ENCODE measurements around the gene DMBT1. TPM values are rescaled to one million over a fixed set of nuclear protein-coding genes. Genes with fewer than 3 reads are reported as not detected.

DMBT1 gene
- polyA plus RNA-seq, 1 donor (not counting 4 experiments of a cell fraction or from before 2014, with no cell fraction given): 0.04 TPM

- Histone ChIP-seq H4K20me1 (ENCODE audit: control insufficient read depth, extremely low read depth, insufficient read depth, low read length) (no peaks in the 10 kb centered on the region), H3K4me1 (ENCODE audit: control insufficient read depth, extremely low read depth, insufficient read depth, low read length) (no peaks in the 10 kb centered on the region), H3K9ac (ENCODE audit: control insufficient read depth, extremely low read depth, insufficient read depth, low read length) (no peak overlapping the region), H3K79me2 (ENCODE audit: control insufficient read depth, insufficient read depth, low read length) (no peaks in the 10 kb centered on the region), H3K9me1 (ENCODE audit: control insufficient read depth, extremely low read depth, insufficient read depth, low read length) (no peaks in the 10 kb centered on the region), H3K27ac (ENCODE audit: control insufficient read depth, insufficient read depth, low read length) (no peak overlapping the region), H3K9me3 (ENCODE audit: control insufficient read depth, low read depth, low read length) (no peaks in the 10 kb centered on the region), H3K4me3 (ENCODE audit: control insufficient read depth in 2 of 3, extremely low read depth in 1 of 3, insufficient read depth in 2 of 3, low read depth in 1 of 3, low read length in 3 of 3) (no peak overlapping the region), H3K4me2 (ENCODE audit: control insufficient read depth, extremely low read depth, insufficient read depth, low read depth, low read length) (no peak overlapping the region), H3K27me3 (ENCODE audit: control insufficient read depth, extremely low read depth, insufficient read depth, low read length) (peaks cover 10% of the 10 kb centered on the region), H3K36me3 (ENCODE audit: control insufficient read depth in 2 of 2, extremely low read depth in 1 of 2, insufficient read depth in 2 of 2, low read length in 2 of 2) (no peaks in the 10 kb centered on the region), H2AFZ (ENCODE audit: control insufficient read depth, low read length) (no peak overlapping the region)
- FAIRE-seq: no peak
- dilution Hi-C loops (cut with MboI; ENCODE audit: extremely low pct_ligation_motif_present, low sequenced_read_pairs): no loop called here
- no peak for DNase-seq (ENCODE audit: low read depth, low spot score)
- TF ChIP-seq CTCF (optimal IDR thresholded peaks at IDR 0.05 in 1 of 3, IDR thresholded peaks at IDR 0.05 in 1 of 3, conservative IDR thresholded peaks at IDR 0.05 in 1 of 3; ENCODE audit: extremely low read depth in 1 of 3, insufficient read depth in 2 of 3, low read length in 3 of 3) (no peak), EZH2 (IDR thresholded peaks at IDR 0.05; ENCODE audit: low read length) (no peak)
Measured at GRCh38 chr10:122675278-122675677, 114.7 kb downstream of the DMBT1 start.

GRCh38 chr10:122678266-122678665 is 117.7 kb downstream of the DMBT1 start:
- Histone ChIP-seq H3K36me3 (ENCODE audit: control insufficient read depth in 2 of 2, extremely low read depth in 1 of 2, insufficient read depth in 2 of 2, low read length in 2 of 2) (no peaks in the 10 kb centered on the region), H3K79me2 (ENCODE audit: control insufficient read depth, insufficient read depth, low read length) (no peaks in the 10 kb centered on the region), H3K9ac (ENCODE audit: control insufficient read depth, extremely low read depth, insufficient read depth, low read length) (no peak overlapping the region), H3K9me1 (ENCODE audit: control insufficient read depth, extremely low read depth, insufficient read depth, low read length) (no peaks in the 10 kb centered on the region), H3K4me2 (ENCODE audit: control insufficient read depth, extremely low read depth, insufficient read depth, low read depth, low read length) (no peak overlapping the region), H2AFZ (ENCODE audit: control insufficient read depth, low read length) (no peak overlapping the region), H3K27ac (ENCODE audit: control insufficient read depth, insufficient read depth, low read length) (no peak overlapping the region), H3K27me3 (ENCODE audit: control insufficient read depth, extremely low read depth, insufficient read depth, low read length) (peaks cover 4% of the 10 kb centered on the region), H3K4me1 (ENCODE audit: control insufficient read depth, extremely low read depth, insufficient read depth, low read length) (no peaks in the 10 kb centered on the region), H3K4me3 (ENCODE audit: control insufficient read depth in 2 of 3, extremely low read depth in 1 of 3, insufficient read depth in 2 of 3, low read depth in 1 of 3, low read length in 3 of 3) (no peak overlapping the region), H4K20me1 (ENCODE audit: control insufficient read depth, extremely low read depth, insufficient read depth, low read length) (no peaks in the 10 kb centered on the region), H3K9me3 (ENCODE audit: control insufficient read depth, low read depth, low read length) (no peaks in the 10 kb centered on the region)
- FAIRE-seq: no peak
- TF ChIP-seq CTCF (optimal IDR thresholded peaks at IDR 0.05 in 1 of 3, IDR thresholded peaks at IDR 0.05 in 1 of 3, conservative IDR thresholded peaks at IDR 0.05 in 1 of 3; ENCODE audit: extremely low read depth in 1 of 3, insufficient read depth in 2 of 3, low read length in 3 of 3) (no peak), EZH2 (IDR thresholded peaks at IDR 0.05; ENCODE audit: low read length) (no peak)
- dilution Hi-C loops (cut with MboI; ENCODE audit: extremely low pct_ligation_motif_present, low sequenced_read_pairs): no loop called here
- no peak for DNase-seq (ENCODE audit: low read depth, low spot score)

Data from keratinocyte (primary cell).